ENCODE measurements around the gene MYO1D.

The MYO1D gene

GRCh38 chr17:32815460-32815859, 61.5 kb downstream of the MYO1D start:
- DNase-seq (ENCODE audit: low read depth) = no peak

- DNase-seq (ENCODE audit: low read depth) = peak; percentile 17
Observed at GRCh38 chr17:32814836-32815235, 62.1 kb downstream of the MYO1D start.

GRCh38 chr17:32813021-32813420, 63.9 kb downstream of the MYO1D start:
- peak; percentile 24 for DNase-seq (ENCODE audit: low read depth)

GRCh38 chr17:32810690-32811089, 66.2 kb downstream of the MYO1D start:
- no peak for DNase-seq (ENCODE audit: low read depth)

- no peak for DNase-seq (ENCODE audit: low read depth)
Observed at GRCh38 chr17:32807577-32807976, 69.3 kb downstream of the MYO1D start.

GRCh38 chr17:32806646-32807045, 70.3 kb downstream of the MYO1D start:
- no peak for DNase-seq (ENCODE audit: low read depth)

GRCh38 chr17:32805029-32805976, 71.6 kb downstream of the MYO1D start:
- DNase-seq (ENCODE audit: low read depth) = peak; percentile 57

GRCh38 chr17:32803544-32803943, 73.4 kb downstream of the MYO1D start:
- DNase-seq (ENCODE audit: low read depth) = no peak

- no peak for DNase-seq (ENCODE audit: low read depth)
Observed at GRCh38 chr17:32802306-32802705, 74.6 kb downstream of the MYO1D start.

- DNase-seq (ENCODE audit: low read depth) = no peak
Observed at GRCh38 chr17:32801641-32802040, 75.3 kb downstream of the MYO1D start.

- no peak for DNase-seq (ENCODE audit: low read depth)
Observed at GRCh38 chr17:32801193-32801592, 75.7 kb downstream of the MYO1D start.

- DNase-seq (ENCODE audit: low read depth) = no peak
Observed at GRCh38 chr17:32798938-32799337, 78.0 kb downstream of the MYO1D start.

- DNase-seq (ENCODE audit: low read depth) = no peak
Observed at GRCh38 chr17:32795339-32795979, 81.5 kb downstream of the MYO1D start.

GRCh38 chr17:32794533-32795246, 82.2 kb downstream of the MYO1D start:
- no peak for DNase-seq (ENCODE audit: low read depth)

GRCh38 chr17:32793841-32794240, 83.1 kb downstream of the MYO1D start:
- DNase-seq (ENCODE audit: low read depth) = no peak

- no peak for DNase-seq (ENCODE audit: low read depth)
Observed at GRCh38 chr17:32792207-32792606, 84.7 kb downstream of the MYO1D start.

- DNase-seq (ENCODE audit: low read depth) = no peak
Observed at GRCh38 chr17:32786169-32786568, 90.8 kb downstream of the MYO1D start.

GRCh38 chr17:32784113-32784512, 92.8 kb downstream of the MYO1D start:
- no peak for DNase-seq (ENCODE audit: low read depth)

- DNase-seq (ENCODE audit: low read depth) = peak; percentile 76
Observed at GRCh38 chr17:32783602-32784001, 93.3 kb downstream of the MYO1D start.

- no peak for DNase-seq (ENCODE audit: low read depth)
Observed at GRCh38 chr17:32780721-32781120, 96.2 kb downstream of the MYO1D start.

GRCh38 chr17:32777922-32778321, 99.0 kb downstream of the MYO1D start:
- no peak for DNase-seq (ENCODE audit: low read depth)

- DNase-seq (ENCODE audit: low read depth) = peak; percentile 50
Observed at GRCh38 chr17:32777436-32777835, 99.5 kb downstream of the MYO1D start.

GRCh38 chr17:32774695-32775084, 102.2 kb downstream of the MYO1D start:
- DNase-seq (ENCODE audit: low read depth) = no peak
